ENCODE measurements around the gene NPPB. TPM values are rescaled to one million over a fixed set of nuclear protein-coding genes. Genes with fewer than 3 reads are reported as not detected.

The NPPB gene
- total RNA-seq, 1 experiment from 2014 or later, result not detected

GRCh38 chr1:11858968-11859871, 475 bp upstream of the NPPB start (continued):
- TF ChIP-seq PRDM15 (CRISPR knock-in tag; IDR thresholded peaks at IDR 0.05) (0 out of 2 replicates have a peak, but pooled peaks have one; percentile 28), TCF7 (CRISPR knock-in tag; IDR thresholded peaks at IDR 0.05; ENCODE audit: low read depth) (peak; percentile 91; the same call in 1 of the 2 replicates), SMAD3 (CRISPR knock-in tag; IDR thresholded peaks at IDR 0.05; ENCODE audit: borderline replicate concordance) (peak; percentile 92; the same call in 1 of the 2 replicates), HMGXB4 (CRISPR knock-in tag; IDR thresholded peaks at IDR 0.05) (no peak), FOXJ3 (CRISPR knock-in tag; IDR thresholded peaks at IDR 0.05; ENCODE audit: borderline replicate concordance) (no peak), TEAD1 (CRISPR knock-in tag; IDR thresholded peaks at IDR 0.05) (peak; percentile 97), ESRRA (CRISPR knock-in tag; IDR thresholded peaks at IDR 0.05; ENCODE audit: borderline replicate concordance) (peak; percentile 95; the same call in 1 of the 2 replicates), SOX15 (CRISPR knock-in tag; IDR thresholded peaks at IDR 0.05) (no peak), MAX (CRISPR knock-in tag; IDR thresholded peaks at IDR 0.05) (peak; percentile 81), NR1H2 (CRISPR knock-in tag; IDR thresholded peaks at IDR 0.05) (peak; percentile 73; the same call in 1 of the 2 replicates), E2F5 (CRISPR knock-in tag; IDR thresholded peaks at IDR 0.05) (peak; percentile 92; the same call in 1 of the 2 replicates), STAT6 (CRISPR knock-in tag; conservative IDR thresholded peaks at IDR 0.05; ENCODE audit: low read depth) (no peak), USF1 (CRISPR knock-in tag; IDR thresholded peaks at IDR 0.05) (peak; percentile 80), ELF4 (CRISPR knock-in tag; IDR thresholded peaks at IDR 0.05; ENCODE audit: low read depth) (peak; percentile 86; the same call in 1 of the 2 replicates), USF2 (CRISPR knock-in tag; IDR thresholded peaks at IDR 0.05) (no peak), CREM (CRISPR knock-in tag; IDR thresholded peaks at IDR 0.05) (peak; percentile 80; the same call in 1 of the 2 replicates), SMAD4 (CRISPR knock-in tag; IDR thresholded peaks at IDR 0.05) (peak; percentile 94)

Measured in WTC11 (cell line).